SU-DHL-6 (cell line): ENCODE results near the gene CTXN3.

ENCODE experiments used
- H2AFZ ChIP-seq: fragments of 200-600 bp; sonication (generic); 2 replicates; pipeline ENCODE4 v1.6.1; 2014; ENCODE audit warnings: low read depth, mild to moderate bottlenecking, moderate library complexity, mixed read lengths, antibody characterized with exemption, low read length; ENCODE audit not compliant: severe bottlenecking
- H3F3A ChIP-seq: fragments of 200-600 bp; shearing (Covaris generic); 2 replicates; pipeline ENCODE4 v1.6.0; 2016; ENCODE audit warnings: antibody characterized with exemption, mild to moderate bottlenecking; ENCODE audit not compliant: insufficient read depth
- H3K27ac ChIP-seq: fragments of 200-600 bp; sonication (generic); 2 replicates; pipeline ENCODE4 v1.5.1; 2016; ENCODE audit warnings: low read depth, mild to moderate bottlenecking, low read length, moderate library complexity, mixed read lengths
- H3K27me3 ChIP-seq: fragments of 200-600 bp; sonication (generic), shearing (Covaris generic); 2 replicates; pipeline ENCODE4 v1.6.0; 2014; ENCODE audit warnings: mild to moderate bottlenecking, low read length
- H3K36me3 ChIP-seq: fragments of 200-600 bp; sonication (generic); 2 replicates; pipeline ENCODE4 v1.6.1; 2014; ENCODE audit warnings: mild to moderate bottlenecking, low read length, mixed read lengths
- H3K4me2 ChIP-seq: fragments of 300-600, 200-600 bp; shearing (Covaris generic), sonication (generic); 2 replicates; pipeline ENCODE4 v1.6.0; 2014; ENCODE audit warnings: low read length, low read depth, mild to moderate bottlenecking; ENCODE audit not compliant: poor library complexity, severe bottlenecking
- H3K4me3 ChIP-seq: fragments of 200-600 bp; sonication (generic); 2 replicates; pipeline ENCODE4 v1.5.1; 2014; ENCODE audit warnings: antibody characterized with exemption, low read length, mild to moderate bottlenecking, mixed read lengths; ENCODE audit not compliant: insufficient read depth, poor library complexity, severe bottlenecking
- H3K79me2 ChIP-seq: fragments of 200-600 bp; sonication (generic); 2 replicates; pipeline ENCODE4 v1.6.1; 2014; ENCODE audit warnings: mild to moderate bottlenecking, low read length, moderate library complexity; ENCODE audit not compliant: insufficient read depth
- H3K9ac ChIP-seq: fragments of 200-600 bp; sonication (generic); 2 replicates; pipeline ENCODE4 v1.7.0; 2014; ENCODE audit warnings: mild to moderate bottlenecking, low read length
- H3K9me2 ChIP-seq: fragments of 200-600 bp; sonication (generic); replicated peaks from 2 replicates; pipeline ENCODE4 v1.6.1; 2014; ENCODE audit warnings: low read length; ENCODE audit not compliant: insufficient read depth
- H3K9me3 ChIP-seq: fragments of 200-600 bp; sonication (generic); 2 replicates; pipeline ENCODE4 v1.6.1; 2014; ENCODE audit warnings: low read length, mixed read lengths; ENCODE audit not compliant: insufficient read depth
- H4K20me1 ChIP-seq: fragments of 200-600 bp; sonication (generic); 2 replicates; pipeline ENCODE4 v1.6.1; 2014; ENCODE audit warnings: low read depth, mild to moderate bottlenecking, antibody characterized with exemption, low read length, moderate library complexity, mixed read lengths
- EZH2phosphoT487 ChIP-seq: fragments of 200-600 bp; sonication (generic), shearing (Covaris generic); conservative IDR thresholded peaks from 2 replicates; pipeline ENCODE4 v1.6.1; 2018; ENCODE audit warnings: mild to moderate bottlenecking, antibody characterized with exemption, low read length, moderate library complexity, mixed read lengths
- TF ChIP-seq, protein P1 (sequence below): fragments of 200-600 bp; sonication (generic); IDR thresholded peaks from one replicate; pipeline ENCODE4 v1.5.1; 2017; ENCODE audit warnings: antibody characterized with exemption, mild to moderate bottlenecking, low read length, moderate library complexity; ENCODE audit not compliant: insufficient read depth, poor library complexity, severe bottlenecking

The CTXN3 gene

GRCh38 chr5:127647361-127647958 lies 1.4 kb upstream of the CTXN3 start:
- no peak overlapping the region for H2AFZ ChIP-seq
- no peaks in the 10 kb centered on the region for H3K9me2 ChIP-seq
- TF ChIP-seq, protein P1, sequence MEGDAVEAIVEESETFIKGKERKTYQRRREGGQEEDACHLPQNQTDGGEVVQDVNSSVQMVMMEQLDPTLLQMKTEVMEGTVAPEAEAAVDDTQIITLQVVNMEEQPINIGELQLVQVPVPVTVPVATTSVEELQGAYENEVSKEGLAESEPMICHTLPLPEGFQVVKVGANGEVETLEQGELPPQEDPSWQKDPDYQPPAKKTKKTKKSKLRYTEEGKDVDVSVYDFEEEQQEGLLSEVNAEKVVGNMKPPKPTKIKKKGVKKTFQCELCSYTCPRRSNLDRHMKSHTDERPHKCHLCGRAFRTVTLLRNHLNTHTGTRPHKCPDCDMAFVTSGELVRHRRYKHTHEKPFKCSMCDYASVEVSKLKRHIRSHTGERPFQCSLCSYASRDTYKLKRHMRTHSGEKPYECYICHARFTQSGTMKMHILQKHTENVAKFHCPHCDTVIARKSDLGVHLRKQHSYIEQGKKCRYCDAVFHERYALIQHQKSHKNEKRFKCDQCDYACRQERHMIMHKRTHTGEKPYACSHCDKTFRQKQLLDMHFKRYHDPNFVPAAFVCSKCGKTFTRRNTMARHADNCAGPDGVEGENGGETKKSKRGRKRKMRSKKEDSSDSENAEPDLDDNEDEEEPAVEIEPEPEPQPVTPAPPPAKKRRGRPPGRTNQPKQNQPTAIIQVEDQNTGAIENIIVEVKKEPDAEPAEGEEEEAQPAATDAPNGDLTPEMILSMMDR, result no peak
- no peak for TF ChIP-seq EZH2phosphoT487

DNA sequence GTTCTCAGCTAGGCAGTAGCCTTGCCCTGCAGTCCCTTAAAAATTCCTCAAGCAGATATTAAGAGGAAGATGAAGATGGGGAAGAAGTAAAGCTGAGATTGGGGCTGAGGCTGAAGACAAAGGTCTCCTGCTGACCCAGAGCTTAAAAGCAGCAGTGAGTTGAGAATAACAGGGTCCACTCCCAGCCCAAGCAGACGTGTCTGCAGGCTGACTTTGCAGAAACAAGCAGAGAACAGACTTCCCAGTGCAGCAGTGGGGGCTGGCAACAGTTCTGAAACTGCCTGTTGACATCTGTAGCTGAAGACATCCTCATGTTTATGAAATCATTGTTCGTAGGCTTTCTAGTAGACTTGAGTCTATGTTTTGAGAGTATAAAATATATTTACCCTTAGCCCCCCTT lies 1.1 kb downstream of the CTXN3 start:
- no peaks in the 10 kb centered on the region for H4K20me1 ChIP-seq
- TF ChIP-seq, protein P1, result no peak
- no peak for TF ChIP-seq EZH2phosphoT487
- no peak overlapping the region for H3K4me3 ChIP-seq
- H3F3A ChIP-seq, result no peaks in the 10 kb centered on the region
- H3K36me3 ChIP-seq, result no peaks in the 10 kb centered on the region
- no peak overlapping the region for H3K4me2 ChIP-seq
- H2AFZ ChIP-seq, result no peak overlapping the region
- no peaks in the 10 kb centered on the region for H3K79me2 ChIP-seq
- no peak overlapping the region for H3K27ac ChIP-seq
- H3K27me3 ChIP-seq, result no peaks in the 10 kb centered on the region; the same call in 1 of the 2 replicates
- no peaks in the 10 kb centered on the region for H3K9me2 ChIP-seq
- no peak overlapping the region for H3K9ac ChIP-seq
- H3K9me3 ChIP-seq, result no peaks in the 10 kb centered on the region

More at GRCh38 chr5:127647361-127647958, 1.4 kb upstream of the CTXN3 start:
- no peaks in the 10 kb centered on the region for H3K9me3 ChIP-seq
- no peaks in the 10 kb centered on the region for H3F3A ChIP-seq
- no peak overlapping the region for H3K27ac ChIP-seq
- no peaks in the 10 kb centered on the region for H4K20me1 ChIP-seq
- H3K79me2 ChIP-seq, result no peaks in the 10 kb centered on the region
- H3K27me3 ChIP-seq, result no peaks in the 10 kb centered on the region; the same call in 1 of the 2 replicates
- H3K4me2 ChIP-seq, result no peak overlapping the region
- no peak overlapping the region for H3K9ac ChIP-seq
- H3K36me3 ChIP-seq, result no peaks in the 10 kb centered on the region
- H3K4me3 ChIP-seq, result no peak overlapping the region

- no peak for TF ChIP-seq EZH2phosphoT487
- TF ChIP-seq, protein P1, result no peak
- no peaks in the 10 kb centered on the region for H3K9me3 ChIP-seq
These were observed 1.8 kb downstream of the CTXN3 start for GRCh38 chr5:127650649-127651048.

More at GRCh38 chr5:127650649-127651048, 1.8 kb downstream of the CTXN3 start:
- Histone ChIP-seq H3K4me2 (no peak overlapping the region), H3K4me3 (no peak overlapping the region), H3K27me3 (no peaks in the 10 kb centered on the region; the same call in 1 of the 2 replicates), H2AFZ (no peak overlapping the region), H3F3A (no peaks in the 10 kb centered on the region), H4K20me1 (no peaks in the 10 kb centered on the region), H3K27ac (no peak overlapping the region), H3K79me2 (no peaks in the 10 kb centered on the region), H3K36me3 (no peaks in the 10 kb centered on the region), H3K9me2 (no peaks in the 10 kb centered on the region), H3K9ac (no peak overlapping the region)
